Measurements from ENCODE around the gene NAIF1.

DNA sequence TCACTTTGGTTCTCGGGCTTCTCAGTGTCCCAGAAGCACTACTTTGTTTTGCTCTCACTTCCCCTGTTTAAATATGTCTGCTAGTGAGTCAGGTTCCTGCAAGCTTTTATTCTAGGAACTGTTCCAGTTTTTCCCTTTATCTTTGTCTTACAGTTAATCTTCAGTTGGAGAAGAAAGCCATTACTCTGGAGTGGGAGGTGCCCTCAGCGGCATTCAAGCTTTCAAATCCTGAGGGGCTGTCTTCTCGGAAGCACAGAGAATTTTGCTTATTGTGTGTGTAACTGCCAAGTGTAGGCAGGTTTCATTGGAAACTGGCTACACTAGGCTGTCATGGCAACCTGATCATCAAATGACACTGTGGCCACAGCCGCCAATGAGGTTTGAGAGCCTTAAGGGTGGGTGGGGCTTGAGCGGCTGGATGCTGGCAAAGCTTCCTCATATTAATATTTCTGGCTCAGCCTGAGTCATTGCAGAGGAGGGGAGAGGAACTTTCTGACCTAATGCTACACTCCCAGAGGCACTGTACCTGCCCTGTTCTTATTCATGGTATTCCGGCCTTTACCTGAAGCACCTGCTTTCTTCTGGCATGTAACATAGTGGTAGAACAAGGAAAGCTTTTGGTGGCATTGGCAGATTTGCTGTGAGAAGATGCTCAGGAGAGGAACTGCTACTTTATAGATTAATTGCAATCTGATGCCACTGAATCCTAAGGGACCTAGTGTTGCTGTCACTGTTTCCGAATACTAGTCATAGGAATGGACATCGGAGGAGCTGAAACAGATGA, 27.2 kb upstream of the NAIF1 start:
- TF ChIP-seq, protein P1, sequence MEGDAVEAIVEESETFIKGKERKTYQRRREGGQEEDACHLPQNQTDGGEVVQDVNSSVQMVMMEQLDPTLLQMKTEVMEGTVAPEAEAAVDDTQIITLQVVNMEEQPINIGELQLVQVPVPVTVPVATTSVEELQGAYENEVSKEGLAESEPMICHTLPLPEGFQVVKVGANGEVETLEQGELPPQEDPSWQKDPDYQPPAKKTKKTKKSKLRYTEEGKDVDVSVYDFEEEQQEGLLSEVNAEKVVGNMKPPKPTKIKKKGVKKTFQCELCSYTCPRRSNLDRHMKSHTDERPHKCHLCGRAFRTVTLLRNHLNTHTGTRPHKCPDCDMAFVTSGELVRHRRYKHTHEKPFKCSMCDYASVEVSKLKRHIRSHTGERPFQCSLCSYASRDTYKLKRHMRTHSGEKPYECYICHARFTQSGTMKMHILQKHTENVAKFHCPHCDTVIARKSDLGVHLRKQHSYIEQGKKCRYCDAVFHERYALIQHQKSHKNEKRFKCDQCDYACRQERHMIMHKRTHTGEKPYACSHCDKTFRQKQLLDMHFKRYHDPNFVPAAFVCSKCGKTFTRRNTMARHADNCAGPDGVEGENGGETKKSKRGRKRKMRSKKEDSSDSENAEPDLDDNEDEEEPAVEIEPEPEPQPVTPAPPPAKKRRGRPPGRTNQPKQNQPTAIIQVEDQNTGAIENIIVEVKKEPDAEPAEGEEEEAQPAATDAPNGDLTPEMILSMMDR (IDR thresholded peaks at IDR 0.05 in 2 of 3, conservative IDR thresholded peaks at IDR 0.05 in 1 of 3; ENCODE audit: borderline replicate concordance in 1 of 3, insufficient read depth in 1 of 3, low read depth in 2 of 3, low read length in 2 of 3) = no peak
- TF ChIP-seq RAD21 (IDR thresholded peaks at IDR 0.05; ENCODE audit: low read depth) = no peak
- TF ChIP-seq ATF3 (IDR thresholded peaks at IDR 0.05) = no peak
- no peak for TF ChIP-seq EZH2phosphoT487 (IDR thresholded peaks at IDR 0.05; ENCODE audit: borderline replicate concordance)
- TF ChIP-seq POLR2A (IDR thresholded peaks at IDR 0.05; ENCODE audit: borderline replicate concordance, extremely low read depth, insufficient read depth, insufficient read length) = no peak

All from HCT116 (cell line).